ENCODE data around the gene ISCA2. TPM values are rescaled to one million over a fixed set of nuclear protein-coding genes. Genes with fewer than 3 reads are reported as not detected.

ISCA2 gene
- total and polyA plus RNA-seq, 2 donors (not counting 3 experiments of a cell fraction or from before 2014, with no cell fraction given): 22.6 to 25.7 TPM

- H3K27me3 ChIP-seq (ENCODE audit: control insufficient read depth in 2 of 2, insufficient read depth in 2 of 2, low read length in 2 of 2): no peaks in the 10 kb centered on the region
- no peaks in the 10 kb centered on the region for H3K9me3 ChIP-seq (replicated peaks; ENCODE audit: control insufficient read depth, insufficient read depth, low read length)
- H3K4me1 ChIP-seq (ENCODE audit: control insufficient read depth, extremely low read depth, insufficient read depth, low read length): no peaks in the 10 kb centered on the region
- H3K9me1 ChIP-seq (replicated peaks; ENCODE audit: control insufficient read depth, extremely low read depth, insufficient read depth, low read length): no peaks in the 10 kb centered on the region
- no peaks in the 10 kb centered on the region for H3K79me2 ChIP-seq (ENCODE audit: control insufficient read depth, insufficient read depth, low read length)
- dilution Hi-C loops (cut with MboI; ENCODE audit: extremely low pct_ligation_motif_present, low sequenced_read_pairs): no loop called here
- intact Hi-C loops (cut with micrococcal nuclease): loop anchor here (1.0 to 5.0 kb wide), 2 partner anchors 107 to 301 kb away; no protein-coding TSS in a partner anchor
- POLR2A ChIA-PET: no interaction called here
- no peak overlapping the region for H3K9ac ChIP-seq (replicated peaks; ENCODE audit: extremely low read depth, insufficient read depth, low read length)
- FAIRE-seq (no peak), DNase-seq (ENCODE audit: low read depth, low spot score) (peak; percentile 62)
- H3K4me2 ChIP-seq (ENCODE audit: insufficient read depth, low read length): no peak overlapping the region
- H4K20me1 ChIP-seq (replicated peaks; ENCODE audit: control insufficient read depth, extremely low read depth, insufficient read depth, low read length): no peaks in the 10 kb centered on the region
- BruUV-seq (replicated peaks): no TSS peak
- no peak overlapping the region for H2AFZ ChIP-seq (ENCODE audit: low read depth, low read length)
- peaks cover 32 to 53% of the 10 kb centered on the region in 2 experiments for H3K36me3 ChIP-seq (ENCODE audit: control insufficient read depth in 2 of 2, extremely low read depth in 1 of 2, insufficient read depth in 2 of 2, low read length in 2 of 2)
- H3K4me3 ChIP-seq (replicated peaks in 1 of 3; ENCODE audit: insufficient read depth in 1 of 3, low read depth in 1 of 3, low read length in 3 of 3): no peak overlapping the region
- CTCF ChIA-PET: no interaction called here
- TF ChIP-seq EZH2 (IDR thresholded peaks at IDR 0.05; ENCODE audit: borderline replicate concordance, low read depth, low read length, severe bottlenecking) (no peak), POLR2A (IDR thresholded peaks at IDR 0.05; ENCODE audit: low read depth, low read length) (no peak), MYC (IDR thresholded peaks at IDR 0.05; ENCODE audit: low read depth, low read length) (no peak), CTCF (IDR thresholded peaks at IDR 0.05; ENCODE audit: extremely low read depth in 1 of 2, insufficient read depth in 1 of 2, low read depth in 1 of 2, low read length in 2 of 2) (peak; percentile 60 to 74)
- no peak overlapping the region for H3K27ac ChIP-seq (ENCODE audit: insufficient read depth, low read depth, low read length)
Observed at GRCh38 chr14:74501135-74501614, 7.6 kb downstream of the ISCA2 start.

- no TSS peak for BruUV-seq (replicated peaks)
- TF ChIP-seq MYC (IDR thresholded peaks at IDR 0.05; ENCODE audit: low read depth, low read length): no peak
- no peak overlapping the region for H2AFZ ChIP-seq (ENCODE audit: low read depth, low read length)
- CTCF ChIA-PET: no interaction called here
- POLR2A ChIA-PET: interaction anchor here (1.6 kb wide), 1 partner anchor 10 kb away, joined by 3 read pairs; no protein-coding TSS in a partner anchor
- intact Hi-C loops (cut with micrococcal nuclease) (loop anchor here (1.0 to 5.0 kb wide), 2 partner anchors 107 to 301 kb away; no protein-coding TSS in a partner anchor), dilution Hi-C loops (cut with MboI; ENCODE audit: extremely low pct_ligation_motif_present, low sequenced_read_pairs) (no loop called here)
- peaks cover 34 to 58% of the 10 kb centered on the region in 2 experiments for H3K36me3 ChIP-seq (ENCODE audit: control insufficient read depth in 2 of 2, extremely low read depth in 1 of 2, insufficient read depth in 2 of 2, low read length in 2 of 2)
- no peaks in the 10 kb centered on the region for H3K4me1 ChIP-seq (ENCODE audit: control insufficient read depth, extremely low read depth, insufficient read depth, low read length)
- H4K20me1 ChIP-seq (replicated peaks; ENCODE audit: control insufficient read depth, extremely low read depth, insufficient read depth, low read length): no peaks in the 10 kb centered on the region
- no peaks in the 10 kb centered on the region for H3K79me2 ChIP-seq (ENCODE audit: control insufficient read depth, insufficient read depth, low read length)
- no peaks in the 10 kb centered on the region for H3K9me1 ChIP-seq (replicated peaks; ENCODE audit: control insufficient read depth, extremely low read depth, insufficient read depth, low read length)
- FAIRE-seq (peak; percentile 48), DNase-seq (ENCODE audit: low read depth, low spot score) (no peak)
- H3K27ac ChIP-seq (ENCODE audit: insufficient read depth, low read depth, low read length): no peak overlapping the region
- no peak overlapping the region for H3K9ac ChIP-seq (replicated peaks; ENCODE audit: extremely low read depth, insufficient read depth, low read length)
- no peak overlapping the region for H3K4me3 ChIP-seq (replicated peaks in 1 of 3; ENCODE audit: insufficient read depth in 1 of 3, low read depth in 1 of 3, low read length in 3 of 3)
- H3K4me2 ChIP-seq (ENCODE audit: insufficient read depth, low read length): no peak overlapping the region
- H3K27me3 ChIP-seq (ENCODE audit: control insufficient read depth in 2 of 2, insufficient read depth in 2 of 2, low read length in 2 of 2): no peaks in the 10 kb centered on the region
- no peaks in the 10 kb centered on the region for H3K9me3 ChIP-seq (replicated peaks; ENCODE audit: control insufficient read depth, insufficient read depth, low read length)
Observed at GRCh38 chr14:74501691-74502090, 8.1 kb downstream of the ISCA2 start.
